ENCODE data around the gene PRICKLE2. TPM values are rescaled to one million over a fixed set of nuclear protein-coding genes. Genes with fewer than 3 reads are reported as not detected.

PRICKLE2 gene
- total RNA-seq, 1 experiment from 2014 or later, result 3.2 TPM

DNA sequence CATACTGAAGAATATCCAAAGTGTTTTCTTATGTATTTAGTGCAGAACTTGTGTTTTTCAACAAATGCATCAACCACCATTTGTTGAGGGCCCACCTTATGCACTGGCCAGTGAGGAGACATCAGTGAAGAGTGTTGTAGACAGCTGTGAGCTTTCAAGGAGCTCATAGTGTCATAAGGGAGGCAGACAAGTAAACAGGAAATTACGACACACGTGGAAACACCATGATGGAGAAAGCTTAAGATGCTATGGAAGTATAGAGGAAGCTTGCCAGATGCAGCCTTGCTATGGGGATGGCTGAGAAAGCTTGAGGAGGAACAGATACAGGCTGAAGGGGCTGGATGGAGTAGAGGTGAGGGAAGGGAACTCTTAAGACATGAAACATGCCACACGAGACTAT lies 151.2 kb downstream of the PRICKLE2 start:
- Histone ChIP-seq H2AFZ (ENCODE audit: low read length) (no peak overlapping the region), H3K4ac (ENCODE audit: low read depth, low read length) (no peak overlapping the region), H3K27me3 (ENCODE audit: insufficient read depth, low read length) (no peaks in the 10 kb centered on the region), H3K23ac (ENCODE audit: insufficient read length, low read depth, low read length) (no peak overlapping the region), H3K4me1 (ENCODE audit: insufficient read depth, low read length) (no peaks in the 10 kb centered on the region), H2BK20ac (ENCODE audit: low read depth, low read length, poor library complexity, severe bottlenecking) (no peak overlapping the region), H3K23me2 (ENCODE audit: insufficient read length, low read depth, low read length, poor library complexity, severe bottlenecking) (no peaks in the 10 kb centered on the region), H3K56ac (ENCODE audit: insufficient read length, low read depth, low read length) (no peak overlapping the region), H3T11ph (ENCODE audit: low read length) (no peak overlapping the region), H3K18ac (ENCODE audit: insufficient read length, low read depth, low read length) (no peak overlapping the region), H2AK5ac (ENCODE audit: insufficient read length, low read length) (no peak overlapping the region), H2BK15ac (ENCODE audit: low read depth, low read length) (no peak overlapping the region), H2BK5ac (ENCODE audit: insufficient read length, low read length) (no peak overlapping the region), H4K91ac (ENCODE audit: insufficient read length, low read depth, low read length) (no peak overlapping the region), H3K79me2 (ENCODE audit: insufficient read depth, low read length) (no peaks in the 10 kb centered on the region), H2BK12ac (ENCODE audit: insufficient read length, low read depth, low read length) (no peak overlapping the region), H4K20me1 (ENCODE audit: control insufficient read depth, insufficient read depth, insufficient read length) (no peaks in the 10 kb centered on the region), H3K9me3 (ENCODE audit: control insufficient read depth, low read depth, low read length) (no peaks in the 10 kb centered on the region), H3K79me1 (ENCODE audit: insufficient read depth, low read depth, low read length, poor library complexity, severe bottlenecking) (no peaks in the 10 kb centered on the region), H3K4me2 (ENCODE audit: insufficient read depth, insufficient read length, low read length) (no peak overlapping the region), H3K27ac (ENCODE audit: insufficient read length, low read depth, low read length) (no peak overlapping the region), H3K9ac (ENCODE audit: extremely low read depth, insufficient read length, low read length) (no peak overlapping the region), H4K5ac (ENCODE audit: insufficient read length, low read depth, low read length) (no peak overlapping the region), H4K8ac (replicated peaks; ENCODE audit: insufficient read length, low read depth, low read length) (no peak overlapping the region), H3K14ac (ENCODE audit: insufficient read depth, low read length) (no peak overlapping the region), H2BK120ac (ENCODE audit: low read depth, low read length, poor library complexity, severe bottlenecking) (no peak overlapping the region)
- peaks cover 0 to 11% of the 10 kb centered on the region in 2 experiments; a peak in 2 of 4 replicates for H3K4me1 Mint-ChIP-seq
- H3K9me3 Mint-ChIP-seq, result no peaks in the 10 kb centered on the region; a peak in 2 of 5 replicates
- peaks cover 1% of the 10 kb centered on the region; the same call in 1 of the 2 replicates for H3K27me3 Mint-ChIP-seq (ENCODE audit: low read depth)
- WGBS (ENCODE audit: extremely low coverage, insufficient read length, low lambda C conversion rate), result no CpG with 5 or more reads among the region's 3 CpGs
- H3K4me3 Mint-ChIP-seq, result no peak overlapping the region
- H3K27ac Mint-ChIP-seq, result no peak overlapping the region; a peak in 1 of 7 replicates
- H3K36me3 Mint-ChIP-seq (ENCODE audit: insufficient read depth in 1 of 3, low read depth in 3 of 3), result no peaks in the 10 kb centered on the region
- no peak for DNase-seq
- TF ChIP-seq, protein P1, sequence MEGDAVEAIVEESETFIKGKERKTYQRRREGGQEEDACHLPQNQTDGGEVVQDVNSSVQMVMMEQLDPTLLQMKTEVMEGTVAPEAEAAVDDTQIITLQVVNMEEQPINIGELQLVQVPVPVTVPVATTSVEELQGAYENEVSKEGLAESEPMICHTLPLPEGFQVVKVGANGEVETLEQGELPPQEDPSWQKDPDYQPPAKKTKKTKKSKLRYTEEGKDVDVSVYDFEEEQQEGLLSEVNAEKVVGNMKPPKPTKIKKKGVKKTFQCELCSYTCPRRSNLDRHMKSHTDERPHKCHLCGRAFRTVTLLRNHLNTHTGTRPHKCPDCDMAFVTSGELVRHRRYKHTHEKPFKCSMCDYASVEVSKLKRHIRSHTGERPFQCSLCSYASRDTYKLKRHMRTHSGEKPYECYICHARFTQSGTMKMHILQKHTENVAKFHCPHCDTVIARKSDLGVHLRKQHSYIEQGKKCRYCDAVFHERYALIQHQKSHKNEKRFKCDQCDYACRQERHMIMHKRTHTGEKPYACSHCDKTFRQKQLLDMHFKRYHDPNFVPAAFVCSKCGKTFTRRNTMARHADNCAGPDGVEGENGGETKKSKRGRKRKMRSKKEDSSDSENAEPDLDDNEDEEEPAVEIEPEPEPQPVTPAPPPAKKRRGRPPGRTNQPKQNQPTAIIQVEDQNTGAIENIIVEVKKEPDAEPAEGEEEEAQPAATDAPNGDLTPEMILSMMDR (conservative IDR thresholded peaks at IDR 0.05), result no peak
